ENCODE data around the gene SEC31B.

Gene SEC31B

DNA sequence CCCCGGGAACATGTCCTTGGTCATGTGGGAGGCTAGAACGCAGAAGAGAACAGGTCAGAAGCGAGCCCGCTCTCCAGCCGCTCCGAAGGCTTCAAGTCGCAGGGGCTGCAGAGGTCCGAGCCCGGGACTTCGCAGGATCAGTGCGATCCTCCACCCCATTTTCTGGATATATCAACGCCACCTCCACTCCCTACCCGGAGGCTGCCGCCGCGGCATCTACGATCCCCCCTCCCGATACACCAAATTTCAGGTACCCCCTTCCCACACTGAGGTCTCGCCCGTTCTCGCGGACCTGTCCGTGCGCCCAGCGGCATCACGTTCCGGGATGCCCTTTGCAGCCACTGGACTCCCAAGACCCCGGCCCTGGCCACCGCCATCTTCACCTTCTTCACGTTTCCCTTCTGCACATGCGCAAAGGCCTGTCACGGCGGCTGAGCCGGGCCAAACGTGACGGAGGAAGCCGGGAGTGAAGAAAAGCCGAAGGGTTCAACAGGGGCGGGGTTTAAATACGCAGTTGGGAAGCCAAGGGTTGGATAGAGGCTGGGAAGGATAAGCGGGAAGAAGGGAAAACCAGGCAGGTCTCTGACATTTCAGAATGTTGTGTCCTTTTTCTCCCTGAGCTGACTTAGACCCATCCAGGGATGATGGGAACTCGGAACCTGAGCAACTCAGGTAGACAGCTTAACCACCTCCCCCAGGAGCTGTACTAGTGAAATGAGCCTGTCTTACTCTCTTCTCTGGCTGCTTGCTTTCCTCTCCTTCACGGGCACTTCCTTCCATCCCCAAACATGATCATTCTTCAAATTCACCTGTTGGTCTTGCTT, 10.0 kb upstream of the SEC31B start, which contains the start of gene NDUFB8:
Gene NDUFB8 (minus strand): TSS at position 397 of the 824 bp plus-strand sequence. CDS start 20 bp downstream, at position 377.
- DNase-seq: peak; percentile 84 to 88

DNA sequence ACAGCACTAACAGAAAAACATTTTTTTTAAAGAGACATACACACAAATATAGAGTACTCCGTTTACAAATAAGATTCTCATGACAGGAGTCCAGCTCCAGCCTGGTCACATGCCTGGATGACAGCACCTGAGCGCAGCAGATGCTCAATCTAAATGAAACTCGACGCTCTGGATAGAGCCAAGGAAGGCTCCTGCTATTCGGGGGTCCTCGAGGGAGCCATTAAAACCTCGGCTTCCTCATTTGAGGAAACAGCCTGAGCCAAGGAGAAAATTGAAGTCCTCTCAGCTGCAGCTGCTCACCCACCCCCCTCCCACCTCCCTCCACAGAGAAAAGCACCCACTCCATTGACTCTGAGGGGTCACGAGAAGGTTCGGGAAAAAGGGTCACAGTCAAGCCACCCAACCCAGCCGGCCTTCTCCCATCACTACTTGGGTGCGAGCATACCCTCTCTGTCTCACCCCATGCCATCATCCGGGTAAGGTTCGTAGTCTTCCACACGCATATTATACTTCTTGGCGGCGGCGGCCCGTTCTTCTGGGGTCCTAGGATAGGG, 9.3 kb upstream of the SEC31B start:
- peak; percentile 9 to 27 for DNase-seq

DNA sequence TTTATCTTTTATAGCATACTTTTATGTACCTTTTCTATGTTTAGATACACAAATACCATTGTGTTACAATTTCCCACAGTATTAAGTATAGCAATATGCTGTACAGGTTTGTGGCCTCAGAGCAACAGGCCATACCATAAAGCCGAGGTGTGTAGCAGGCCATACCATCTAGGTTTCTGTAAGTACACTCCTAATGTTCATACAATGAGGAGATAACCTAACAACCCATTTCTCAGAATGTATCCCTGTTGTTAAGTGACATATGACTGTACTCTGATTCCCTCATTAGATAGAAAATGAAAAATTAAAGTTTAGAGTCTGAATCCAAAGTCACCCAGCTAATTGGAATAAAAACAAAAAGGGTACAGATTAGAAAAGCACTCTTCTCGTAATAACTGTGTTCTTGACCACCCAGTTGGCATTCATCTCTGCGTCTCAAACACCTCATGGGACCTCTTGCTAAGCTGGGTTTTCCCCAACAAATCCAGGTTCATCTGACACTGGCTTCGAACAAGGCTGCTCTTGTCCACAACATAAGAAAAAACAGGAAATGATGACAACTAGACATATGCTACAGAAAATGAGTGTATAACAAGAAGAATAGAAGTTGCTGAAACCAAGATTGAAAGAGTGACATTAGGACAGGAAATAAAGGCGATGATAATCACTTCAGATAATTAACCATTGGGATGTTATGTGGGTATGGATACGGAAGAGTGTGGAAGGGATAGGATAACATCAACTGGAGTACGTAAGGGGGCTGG, 8.6 kb upstream of the SEC31B start:
- no peak for DNase-seq

DNA sequence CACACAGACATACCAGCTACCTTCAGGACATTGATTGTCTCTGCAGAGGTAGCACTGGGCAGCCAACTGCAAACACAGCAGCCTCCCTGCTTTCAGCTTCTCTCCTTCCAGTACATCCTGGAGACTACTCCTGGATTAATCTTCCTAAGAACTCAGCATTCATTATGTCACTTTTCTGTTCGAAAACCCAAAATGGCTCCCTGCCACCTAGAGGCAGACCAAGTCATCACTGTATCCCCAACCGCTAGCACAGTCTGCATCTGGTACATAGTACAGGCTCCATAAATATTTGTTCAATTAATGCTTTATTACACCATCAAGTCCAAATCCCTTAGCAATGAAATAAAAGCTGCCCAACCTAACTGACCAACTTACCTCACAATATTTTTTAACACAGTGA, 5.0 kb upstream of the SEC31B start:
- DNase-seq: no peak

DNA sequence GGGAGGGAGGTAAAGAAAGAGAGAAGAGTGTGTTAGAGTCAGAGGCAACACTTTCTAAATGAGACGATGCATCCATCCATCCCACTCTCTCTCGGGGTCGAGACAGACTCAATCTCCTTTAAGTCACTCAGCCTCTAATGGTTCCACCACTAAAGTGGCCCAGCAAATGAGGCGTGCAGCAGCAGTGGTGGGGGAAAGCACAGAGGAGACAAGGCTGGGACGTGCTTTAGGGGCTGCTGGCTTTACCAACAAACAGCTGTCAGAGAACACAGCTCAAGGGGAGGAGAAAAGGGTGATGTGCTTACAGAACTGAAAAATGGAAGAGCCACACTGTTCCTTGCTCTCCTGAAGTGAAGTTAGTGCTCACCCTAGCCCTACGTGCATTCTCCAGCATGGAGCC, 4.5 kb upstream of the SEC31B start:
- no peak for DNase-seq

DNA sequence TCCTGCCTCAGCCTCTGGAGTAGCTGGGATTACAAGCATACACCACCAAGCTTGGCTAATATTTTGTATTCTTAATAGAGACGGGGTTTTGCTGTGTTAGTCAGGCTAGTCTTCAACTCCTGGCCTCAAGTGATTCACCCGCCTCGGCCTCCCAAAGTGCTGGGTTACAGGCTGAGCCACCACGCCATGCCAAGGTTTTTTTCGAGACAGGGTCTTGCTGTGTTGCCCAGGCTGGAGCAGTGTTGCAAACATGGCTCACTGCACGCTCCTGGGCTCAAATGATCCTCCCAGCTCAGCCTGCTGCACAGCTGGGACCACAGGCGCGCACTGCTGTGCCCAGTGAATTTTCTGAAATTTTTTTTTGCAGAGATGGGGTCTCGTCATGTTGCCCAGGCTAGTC, 3.3 kb upstream of the SEC31B start:
- DNase-seq: no peak

DNA sequence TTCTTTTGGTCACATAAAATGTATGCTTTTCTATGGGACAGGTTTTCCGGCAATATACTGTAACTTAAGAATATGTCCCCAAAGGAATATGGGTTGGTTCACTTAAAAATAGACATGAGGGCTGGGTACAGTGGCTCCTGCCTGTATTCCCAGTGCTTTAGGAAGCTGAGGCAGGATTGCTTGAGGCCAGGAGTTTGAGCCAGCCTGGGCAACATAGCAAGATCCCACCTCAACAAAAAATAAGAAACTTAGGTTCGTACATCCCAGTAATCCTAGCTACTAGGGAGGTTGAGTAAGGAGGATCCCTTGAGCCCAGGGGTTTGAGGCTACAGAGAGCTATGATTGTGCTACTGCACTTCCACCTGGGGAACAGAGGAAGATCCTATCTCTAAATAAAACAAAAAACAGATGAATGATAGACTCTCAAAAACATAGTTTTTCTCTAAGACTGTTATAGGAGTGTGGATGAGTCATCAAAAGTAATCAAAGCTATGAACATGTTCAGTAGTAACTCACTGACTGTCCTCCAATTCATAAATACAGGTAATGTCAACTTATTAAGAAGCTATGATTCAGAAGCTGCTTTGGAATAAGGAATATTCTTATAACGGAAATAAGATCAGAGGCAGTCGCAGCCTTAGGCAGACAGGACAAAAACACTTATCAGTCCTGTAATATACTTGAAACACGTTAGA, 2.6 kb upstream of the SEC31B start:
- no peak for DNase-seq

DNA sequence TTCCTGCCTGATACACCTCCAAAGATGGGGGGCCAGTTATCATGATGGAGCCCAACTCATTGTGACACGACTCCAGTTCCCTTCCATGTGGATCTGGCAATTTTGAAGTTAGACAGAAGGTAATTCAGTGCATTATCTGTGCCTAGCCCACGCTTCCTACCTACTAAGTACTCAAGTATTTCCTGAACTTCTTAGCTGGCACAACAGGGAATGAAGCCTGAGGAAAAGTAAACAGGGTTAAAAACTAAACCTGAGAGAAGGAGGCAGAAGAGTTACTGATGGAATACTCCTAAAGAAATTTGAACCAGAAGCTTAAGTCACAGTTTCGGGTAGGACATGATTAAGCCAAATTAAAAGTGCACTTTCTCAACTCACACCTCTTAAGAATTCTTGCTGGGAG, 1.1 kb upstream of the SEC31B start:
- no peak for DNase-seq

DNA sequence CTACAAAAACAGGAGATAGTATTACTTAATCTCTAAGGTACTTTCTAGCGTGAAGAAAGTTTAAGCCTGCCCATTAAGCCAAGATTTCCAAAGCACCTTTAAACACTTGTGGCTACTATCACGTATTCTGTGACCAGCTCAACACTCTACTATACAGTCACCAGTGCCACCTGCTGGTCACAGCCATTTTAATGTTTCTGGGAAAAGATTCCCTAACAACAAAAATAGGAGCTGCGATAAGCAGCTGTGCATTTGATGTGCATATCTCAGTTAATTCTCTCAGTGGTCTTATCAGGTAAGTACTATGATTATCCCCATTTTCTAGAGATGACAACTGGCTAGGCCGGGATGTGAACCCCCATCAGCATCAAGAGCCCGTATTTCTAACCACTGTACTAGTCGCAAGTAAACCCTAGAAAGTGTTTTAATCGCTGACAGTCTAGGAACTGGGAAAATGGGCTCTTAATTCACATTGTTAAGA, 860 bp downstream of the SEC31B start:
- DNase-seq: peak; percentile 58 to 64

DNA sequence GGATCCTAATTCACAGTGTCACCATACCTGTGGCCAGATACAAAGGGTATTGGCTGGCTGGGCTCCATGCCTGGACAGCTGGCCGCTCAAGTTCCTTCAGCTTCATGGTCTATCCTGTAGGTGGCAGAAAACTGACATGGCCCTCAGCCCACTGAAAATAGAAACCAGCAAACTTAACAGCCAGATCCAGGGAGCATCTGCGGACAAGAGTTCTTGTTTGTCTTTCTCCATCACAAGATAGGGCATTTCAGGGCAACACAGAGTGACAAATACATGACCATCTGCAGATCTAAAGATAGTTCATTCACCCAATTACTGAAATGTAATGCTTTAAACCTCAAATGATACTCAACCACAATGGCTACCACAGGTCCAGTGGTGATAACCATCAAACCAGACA, 2.8 kb downstream of the SEC31B start:
- DNase-seq: no peak

DNA sequence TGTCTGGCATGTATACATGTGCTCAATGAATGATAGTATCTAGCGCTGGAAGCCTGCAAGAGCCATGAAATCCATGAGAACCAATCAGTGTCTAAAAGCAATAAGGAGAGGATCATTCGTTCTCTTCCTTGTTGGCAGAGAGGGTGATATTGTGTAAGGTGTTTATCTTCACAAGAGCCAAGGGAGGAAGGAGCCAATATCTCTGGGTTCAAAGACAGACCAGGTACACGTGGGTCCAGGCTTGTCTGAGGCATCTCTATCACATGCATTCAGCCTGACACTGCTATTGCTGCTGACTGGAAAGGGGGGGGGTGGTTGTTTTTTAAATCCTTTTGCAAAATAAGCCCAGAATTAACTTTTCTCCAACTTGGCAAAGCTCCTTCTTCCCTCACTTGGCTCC, 4.0 kb downstream of the SEC31B start:
- DNase-seq: no peak

DNA sequence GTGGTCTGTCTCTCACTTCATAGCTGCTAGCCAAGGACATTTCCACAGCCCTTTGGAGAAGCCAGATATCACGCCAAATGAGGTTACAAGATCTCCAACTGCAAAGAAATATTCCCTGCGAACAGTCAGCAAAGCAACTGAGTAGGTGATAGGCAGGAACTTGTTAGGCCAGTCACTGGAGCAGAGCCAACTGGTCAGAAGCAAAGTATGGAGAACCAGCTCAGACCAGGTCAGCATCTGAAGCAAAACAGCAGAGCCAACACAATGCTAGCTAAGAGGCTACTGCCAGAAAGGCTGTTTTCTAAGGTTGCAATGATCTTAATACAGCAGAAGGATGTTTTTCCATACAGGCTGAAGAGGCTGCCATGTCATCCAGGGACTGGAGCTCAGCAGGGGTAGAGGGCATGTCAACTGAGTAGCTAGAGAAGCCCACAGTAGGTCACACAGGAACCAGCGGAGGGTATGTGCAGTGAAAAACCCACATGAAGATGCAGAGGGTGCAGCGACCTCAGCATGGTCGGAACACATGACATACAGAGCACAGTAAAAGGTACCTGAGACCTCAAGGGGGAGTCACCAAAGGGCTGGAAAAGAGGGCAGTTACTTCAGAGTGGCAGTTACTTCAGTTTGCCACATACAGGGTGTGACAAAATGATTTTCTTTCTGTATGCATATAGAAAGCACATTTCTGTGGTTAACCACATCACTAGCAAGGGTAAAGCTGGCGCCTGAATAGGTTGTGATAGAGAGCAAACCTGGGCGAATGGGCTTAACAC, 8.9 kb downstream of the SEC31B start:
- no peak for DNase-seq

DNA sequence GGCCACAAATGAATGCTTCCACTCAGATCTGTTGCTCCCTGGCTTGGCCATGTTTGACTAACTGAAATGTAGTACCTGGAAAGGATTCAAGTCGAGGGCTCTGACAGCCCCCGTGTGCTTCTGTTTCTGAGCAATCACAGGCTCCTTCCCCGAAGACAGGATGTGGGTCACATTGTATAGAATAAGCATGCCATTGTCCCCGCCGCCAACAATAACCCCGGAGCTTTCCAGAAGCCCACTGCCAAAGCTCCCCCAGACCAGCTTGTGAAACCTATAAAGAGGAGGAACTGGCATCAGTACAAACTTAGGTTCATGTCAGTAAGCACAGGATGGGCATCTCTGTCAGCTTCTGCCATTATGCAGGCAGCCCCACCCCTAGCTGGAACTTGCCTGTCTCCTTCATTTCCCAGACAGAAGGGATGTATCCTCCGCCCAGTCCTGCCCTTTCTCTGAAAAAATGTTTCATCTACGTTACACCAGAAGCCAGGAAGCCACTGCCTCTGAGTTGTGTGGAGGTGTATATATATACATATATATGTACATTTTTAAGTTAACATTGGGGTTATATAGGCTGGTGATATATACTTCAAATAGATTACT, 10.3 kb downstream of the SEC31B start:
- no peak for DNase-seq

DNA sequence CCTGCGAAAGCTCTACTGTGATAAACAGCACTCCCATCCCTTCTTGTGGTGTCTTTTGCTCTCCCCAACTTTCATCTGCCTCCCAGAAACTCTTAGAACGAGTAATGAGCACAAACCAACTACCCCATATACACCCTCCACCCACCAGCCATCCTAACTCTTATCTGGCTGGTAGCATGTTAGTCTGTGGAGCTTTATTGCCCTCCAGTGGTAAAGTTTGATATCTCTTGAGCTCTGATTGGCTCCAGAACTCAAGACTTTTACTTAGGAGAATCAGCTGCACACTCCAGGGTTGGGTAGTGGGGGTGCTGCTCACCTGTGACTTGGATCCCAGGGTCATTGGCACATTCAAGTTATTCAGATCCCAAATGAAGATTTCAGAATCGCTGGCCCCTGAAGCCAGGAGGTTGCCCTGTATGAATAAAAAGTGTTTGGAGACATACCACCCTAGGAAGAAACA, 10.9 kb downstream of the SEC31B start:
- DNase-seq: peak; percentile 46 to 58

DNA sequence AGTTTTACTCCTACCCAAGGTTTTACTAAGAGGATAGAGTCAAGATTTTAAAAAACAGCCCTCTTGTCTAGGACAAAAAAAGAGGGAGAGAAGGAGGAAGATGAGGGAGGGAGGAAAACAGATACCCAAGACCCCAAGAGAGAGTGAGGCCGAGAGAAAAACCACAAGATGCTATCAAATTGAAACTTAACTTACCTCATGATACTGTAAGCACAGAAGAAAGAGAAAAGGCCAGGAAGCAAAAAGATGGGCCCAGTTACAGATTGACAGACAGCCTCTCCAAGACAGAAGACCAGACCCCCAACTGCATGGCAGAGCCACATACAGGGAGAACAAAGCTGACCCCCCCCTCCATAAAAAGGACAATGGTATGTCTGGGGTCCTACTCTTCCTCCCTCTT, 11.4 kb downstream of the SEC31B start:
- no peak for DNase-seq

DNA sequence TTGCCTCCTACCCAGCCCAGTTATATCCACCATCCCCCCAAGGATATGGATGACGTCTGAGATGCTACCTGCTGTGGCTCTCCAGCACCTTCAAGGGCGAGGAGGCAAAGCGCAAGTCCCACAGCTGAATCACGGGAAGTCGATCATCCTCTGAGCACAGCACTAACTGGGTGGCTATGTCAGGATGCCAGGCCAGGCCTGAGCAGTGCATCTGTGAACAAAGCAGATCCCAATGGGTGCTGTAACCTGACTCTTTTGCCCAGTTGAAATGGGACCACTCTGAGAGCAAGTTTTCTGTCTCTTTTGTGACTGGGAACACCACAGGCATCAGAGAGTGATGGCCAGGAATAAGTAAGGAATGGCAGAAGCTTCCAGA, 12.3 kb downstream of the SEC31B start:
- DNase-seq: no peak

DNA sequence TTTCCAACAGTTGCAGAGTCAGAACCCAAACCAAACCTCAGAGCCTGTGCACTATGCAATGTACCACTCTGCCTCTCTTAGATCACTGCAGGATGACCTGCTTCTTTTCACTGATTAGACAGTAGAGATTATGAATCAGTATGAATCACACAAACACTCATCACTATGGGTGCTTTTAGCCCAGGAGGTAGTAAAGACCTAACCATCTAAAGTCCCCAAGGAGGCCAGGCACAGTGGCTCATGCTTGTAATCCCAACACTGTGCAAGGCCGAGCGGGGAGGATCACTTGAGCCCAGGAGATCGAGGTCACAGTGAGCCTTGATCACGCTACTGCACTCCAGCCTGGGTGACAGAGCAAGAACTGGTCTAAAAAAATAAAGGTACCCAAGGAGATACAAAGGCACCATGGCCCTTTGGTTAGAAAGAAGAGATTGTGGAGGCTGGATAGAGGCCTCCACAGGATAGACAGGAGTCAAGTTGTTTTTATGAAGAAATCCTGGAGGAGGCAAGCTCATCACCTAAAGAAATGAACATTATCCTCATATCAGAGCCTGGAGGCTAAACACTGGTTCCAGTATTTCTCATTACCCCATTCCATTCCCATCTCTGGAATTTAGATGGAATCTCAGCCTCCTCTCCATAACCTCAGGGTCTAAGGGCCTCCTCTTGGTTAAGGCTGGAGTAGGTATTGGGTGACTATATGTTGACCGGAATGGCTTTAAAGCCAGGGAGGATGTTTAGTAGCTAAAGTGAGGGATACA, 12.9 kb downstream of the SEC31B start:
- DNase-seq: no peak

DNA sequence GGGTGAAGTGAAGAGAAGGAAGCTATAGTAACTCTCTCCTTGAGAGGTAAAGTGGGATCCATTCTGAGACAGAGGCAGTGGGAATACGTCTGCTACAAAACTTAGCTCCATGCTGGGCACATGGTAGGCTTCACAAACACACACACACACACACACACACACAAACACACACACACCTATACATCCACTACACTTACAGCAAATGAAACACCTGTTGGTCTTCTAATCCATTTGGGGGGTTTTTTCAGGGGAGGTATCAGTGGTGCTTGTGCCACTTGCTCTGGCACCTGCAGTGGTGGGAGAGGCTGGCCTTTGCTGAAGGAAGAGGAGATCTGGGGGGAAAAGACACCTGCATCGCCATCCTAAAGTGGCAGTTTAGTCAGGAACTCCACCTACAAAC, 14.5 kb downstream of the SEC31B start:
- DNase-seq: no peak

DNA sequence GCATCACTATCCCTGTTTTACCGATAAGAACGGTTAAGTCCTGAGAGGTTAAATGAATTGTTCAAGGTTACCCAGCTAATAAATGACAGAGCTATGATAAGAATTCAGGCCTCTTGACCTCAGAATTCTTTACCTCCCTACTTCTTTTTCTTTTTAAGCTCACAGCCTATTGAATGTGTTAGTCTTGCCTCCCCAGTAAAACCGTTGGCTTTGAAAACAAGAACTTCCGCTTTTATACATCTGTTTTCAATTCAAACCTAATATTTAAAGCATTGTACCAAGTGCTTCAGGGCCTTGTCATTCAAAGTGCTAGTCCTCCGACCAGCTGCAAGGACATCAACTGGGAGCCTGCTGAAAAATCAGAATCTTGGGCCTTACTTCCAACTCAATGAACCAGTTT, 15.6 kb downstream of the SEC31B start:
- no peak for DNase-seq

DNA sequence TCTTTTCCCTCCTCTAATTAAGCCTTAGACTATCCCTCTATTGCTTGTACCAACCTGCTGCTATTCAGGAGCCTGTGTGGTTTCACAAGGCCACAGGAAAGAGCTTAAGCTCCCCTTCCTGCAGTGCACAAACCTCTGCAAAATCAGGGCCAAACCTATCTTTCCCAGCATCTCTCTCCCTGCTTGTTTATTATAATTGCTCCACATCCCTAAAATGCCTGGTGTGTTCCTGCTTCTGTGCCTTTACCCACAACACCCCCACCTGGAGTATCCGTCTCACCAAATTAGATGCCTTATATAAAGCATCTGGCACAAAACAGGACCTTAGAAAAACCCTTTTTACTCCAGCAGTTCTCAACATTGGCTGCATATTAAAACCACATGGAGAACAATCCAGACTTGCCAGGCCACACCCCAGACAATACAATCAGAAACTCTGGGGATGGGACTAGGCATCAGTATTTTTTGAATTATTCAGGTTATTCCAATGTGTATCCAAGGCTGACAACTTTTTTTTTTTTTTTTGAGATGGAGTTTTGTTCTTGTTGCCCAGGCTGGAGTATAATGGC, 16.7 kb downstream of the SEC31B start:
- no peak for DNase-seq

DNA sequence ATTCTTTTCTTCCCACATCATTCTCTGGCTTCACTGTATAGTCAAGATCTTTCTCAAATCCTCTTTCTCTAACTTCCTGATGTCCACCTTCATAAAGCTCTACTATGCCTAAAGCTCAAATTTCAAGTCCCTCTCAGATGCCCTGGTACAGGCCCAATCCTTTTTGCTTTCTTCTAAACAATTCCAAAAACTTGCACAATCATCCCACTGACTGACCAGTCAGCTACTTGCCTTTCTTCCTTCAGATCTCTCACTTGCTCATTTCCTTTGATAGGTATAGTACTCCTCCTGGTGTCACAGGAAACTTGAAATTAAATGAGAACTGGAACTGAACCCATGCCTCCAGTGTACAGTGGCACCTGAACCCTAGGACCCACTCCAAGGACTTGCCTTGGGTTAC, 18.2 kb downstream of the SEC31B start:
- no peak for DNase-seq

Data from inflammatory macrophage (primary cell).